ENCODE measurements around the gene UBE2E2. TPM values are rescaled to one million over a fixed set of nuclear protein-coding genes. Genes with fewer than 3 reads are reported as not detected.

UBE2E2 gene
- total RNA-seq, 1 experiment from 2014 or later, result 38.6 TPM

GRCh38 chr3:23583980-23584740, 381.0 kb downstream of the UBE2E2 start:
- H2AFZ ChIP-seq (ENCODE audit: low read length), result no peak overlapping the region
- H3K56ac ChIP-seq (ENCODE audit: insufficient read length, low read depth, low read length), result no peak overlapping the region
- no peak overlapping the region for H3K14ac ChIP-seq (ENCODE audit: insufficient read depth, low read length)
- H4K20me1 ChIP-seq (ENCODE audit: control insufficient read depth, insufficient read depth, insufficient read length), result no peaks in the 10 kb centered on the region
- Mint-ChIP-seq H3K27ac (peak overlapping the region in 1 of 3 experiments; percentile 45; a peak in 3 of 7 replicates), H3K36me3 (ENCODE audit: insufficient read depth in 1 of 3, low read depth in 3 of 3) (peaks cover 0 to 4% (median 1%) of the 10 kb centered on the region in 3 experiments; a peak in 4 of 7 replicates), H3K4me1 (peaks cover 18 to 24% of the 10 kb centered on the region in 2 experiments), H3K27me3 (ENCODE audit: low read depth) (no peaks in the 10 kb centered on the region), H3K9me3 (peaks cover 0 to 1% of the 10 kb centered on the region in 2 experiments; a peak in 2 of 5 replicates), H3K4me3 (no peak overlapping the region)
- no peaks in the 10 kb centered on the region for H3K27me3 ChIP-seq (ENCODE audit: insufficient read depth, low read length)
- H2BK120ac ChIP-seq (ENCODE audit: low read depth, low read length, poor library complexity, severe bottlenecking), result no peak overlapping the region
- H3K27ac ChIP-seq (ENCODE audit: insufficient read length, low read depth, low read length), result no peak overlapping the region
- H3K4me2 ChIP-seq (ENCODE audit: insufficient read depth, insufficient read length, low read length), result no peak overlapping the region
- H3K23ac ChIP-seq (ENCODE audit: insufficient read length, low read depth, low read length), result no peak overlapping the region
- H2BK5ac ChIP-seq (ENCODE audit: insufficient read length, low read length), result no peak overlapping the region
- H2BK15ac ChIP-seq (ENCODE audit: low read depth, low read length), result no peak overlapping the region
- H3K23me2 ChIP-seq (ENCODE audit: insufficient read length, low read depth, low read length, poor library complexity, severe bottlenecking), result no peaks in the 10 kb centered on the region
- no peaks in the 10 kb centered on the region for H3K79me2 ChIP-seq (ENCODE audit: insufficient read depth, low read length)
- H4K8ac ChIP-seq (replicated peaks; ENCODE audit: insufficient read length, low read depth, low read length), result no peak overlapping the region
- no CpG with 5 or more reads among the region's 10 CpGs for WGBS (ENCODE audit: extremely low coverage, insufficient read length, low lambda C conversion rate)
- H3K4me1 ChIP-seq (ENCODE audit: insufficient read depth, low read length), result peaks cover 6% of the 10 kb centered on the region
- H3K9me3 ChIP-seq (ENCODE audit: control insufficient read depth, low read depth, low read length), result no peaks in the 10 kb centered on the region
- no peak overlapping the region for H3K9ac ChIP-seq (ENCODE audit: extremely low read depth, insufficient read length, low read length)
- TF ChIP-seq CTCF (conservative IDR thresholded peaks at IDR 0.05), result no peak
- DNase-seq, result no peak
- H3K4ac ChIP-seq (ENCODE audit: low read depth, low read length), result no peak overlapping the region
- no peaks in the 10 kb centered on the region for H3K79me1 ChIP-seq (ENCODE audit: insufficient read depth, low read depth, low read length, poor library complexity, severe bottlenecking)
- H2BK12ac ChIP-seq (ENCODE audit: insufficient read length, low read depth, low read length), result no peak overlapping the region
- no peak overlapping the region for H3T11ph ChIP-seq (ENCODE audit: low read length)
- no peak overlapping the region for H3K18ac ChIP-seq (ENCODE audit: insufficient read length, low read depth, low read length)
- no peak overlapping the region for H2BK20ac ChIP-seq (ENCODE audit: low read depth, low read length, poor library complexity, severe bottlenecking)
- no peak overlapping the region for H4K91ac ChIP-seq (ENCODE audit: insufficient read length, low read depth, low read length)
- no peak overlapping the region for H2AK5ac ChIP-seq (ENCODE audit: insufficient read length, low read length)
- no peak overlapping the region for H4K5ac ChIP-seq (ENCODE audit: insufficient read length, low read depth, low read length)

Measured in H9 (cell line).